Measurements from ENCODE around the gene SOX14.

The SOX14 gene

DNA sequence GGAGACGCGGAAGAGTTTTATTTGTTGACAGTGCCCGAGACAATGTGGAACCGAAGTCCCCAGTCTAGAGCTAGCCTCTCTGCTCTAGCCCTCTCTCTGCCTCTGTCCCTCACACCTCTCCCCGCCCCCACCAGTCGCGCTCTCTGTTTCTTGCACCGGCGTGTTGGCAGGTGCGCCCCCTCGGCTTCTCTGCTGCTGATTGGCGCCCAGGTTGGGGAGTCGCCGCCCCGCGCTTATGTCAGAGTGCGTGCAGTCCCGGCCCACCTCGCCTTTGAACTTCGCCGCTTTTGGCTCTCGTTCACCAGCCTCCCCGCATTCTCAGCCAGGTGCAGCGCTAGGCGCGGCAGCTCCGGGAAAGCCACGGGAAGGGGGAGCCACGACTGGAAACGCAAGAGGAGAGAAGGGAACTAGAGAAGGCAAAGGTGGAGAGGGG, at the start of gene SOX14:
Gene SOX14, plus strand, starts transcription at position 315 of the 433 bp plus-strand sequence. CDS start 470 bp downstream, outside the sequence.
- DNase-seq (ENCODE audit: low spot score), result peak; percentile 79

- DNase-seq (ENCODE audit: low spot score), result no peak
These were observed 49.6 kb upstream of the SOX14 start for GRCh38 chr3:137714551-137714950.

GRCh38 chr3:137724240-137724639, 39.9 kb upstream of the SOX14 start:
- no peak for DNase-seq (ENCODE audit: low spot score)

DNA sequence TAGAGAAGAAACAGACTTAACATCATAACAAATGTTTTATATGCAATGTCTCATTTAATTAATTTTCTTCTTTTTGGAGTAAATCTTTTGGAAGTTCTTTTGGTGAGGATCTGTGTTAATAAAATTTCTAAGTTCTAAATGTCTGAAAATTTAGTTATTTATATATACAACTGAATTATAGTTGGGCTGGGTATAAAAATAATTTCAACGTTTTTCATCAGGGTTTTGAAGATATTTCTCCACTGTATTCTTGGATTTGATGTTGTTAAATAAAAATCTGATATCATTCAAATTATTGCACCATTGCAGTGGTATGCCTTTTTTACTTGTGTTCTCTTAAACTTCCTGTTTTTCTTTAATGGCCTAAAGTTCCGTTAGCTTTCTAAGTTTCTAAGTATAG, 26.9 kb upstream of the SOX14 start:
- no peak for DNase-seq (ENCODE audit: low spot score)

DNA sequence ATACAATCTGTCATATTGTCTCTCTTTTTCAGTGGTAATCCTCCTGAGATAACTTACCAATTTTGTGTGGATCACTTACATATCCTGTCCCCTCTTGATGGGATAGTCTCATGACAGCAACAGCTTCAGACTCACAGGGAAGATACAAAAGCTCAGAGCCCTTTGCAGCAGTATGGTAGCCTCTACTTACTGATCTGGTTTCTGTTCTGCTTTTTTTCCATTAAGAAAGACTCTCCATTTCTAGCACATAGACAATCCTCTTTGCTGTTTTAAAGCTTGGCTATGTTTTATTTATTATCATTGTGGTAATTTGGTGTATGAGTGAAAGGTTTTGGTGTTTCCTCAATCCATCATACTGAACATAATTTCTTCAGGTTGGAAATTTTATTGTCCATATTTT, 25.4 kb upstream of the SOX14 start:
- no peak for DNase-seq (ENCODE audit: low spot score)

DNA sequence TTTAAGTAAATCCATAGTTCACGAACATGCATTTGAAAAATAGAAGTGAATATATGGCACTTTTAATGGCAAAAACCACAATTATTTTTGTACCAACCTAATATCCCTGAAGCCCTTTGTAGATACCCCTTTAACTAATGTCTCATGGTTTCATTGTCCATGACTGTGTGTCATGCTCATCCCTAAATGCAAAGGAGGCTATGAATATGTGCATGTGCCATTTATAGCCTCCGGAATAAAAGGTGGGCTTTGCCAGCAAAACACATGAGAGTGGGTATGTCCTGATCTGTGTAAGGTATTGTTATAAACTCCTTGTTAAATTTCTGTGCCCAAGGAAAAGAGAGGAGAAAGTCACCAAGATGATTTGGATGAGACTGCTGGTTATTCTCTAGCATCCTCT, 20.5 kb upstream of the SOX14 start:
- DNase-seq (ENCODE audit: low spot score), result no peak

GRCh38 chr3:137746808-137747207, 17.3 kb upstream of the SOX14 start:
- DNase-seq (ENCODE audit: low spot score), result no peak

DNA sequence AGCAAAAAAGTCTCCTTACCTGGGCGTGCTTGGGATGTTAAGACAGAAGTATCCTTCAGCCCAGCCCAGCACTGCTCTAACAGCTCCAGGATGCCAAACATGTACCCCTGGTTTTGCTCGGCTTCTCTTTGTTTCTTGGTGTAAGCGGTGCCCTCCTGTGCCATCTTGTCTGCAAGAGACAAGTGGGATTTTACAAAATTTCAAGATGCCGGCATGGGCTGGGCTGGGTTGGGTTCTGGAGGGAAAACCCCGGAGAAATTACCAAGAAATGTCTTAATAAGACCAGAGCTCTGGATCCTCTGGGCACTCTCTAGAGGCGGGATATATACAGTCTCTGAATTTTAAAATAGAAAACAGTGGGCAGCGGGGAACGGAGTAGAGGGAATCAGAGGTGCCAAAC, 4.6 kb upstream of the SOX14 start:
- DNase-seq (ENCODE audit: low spot score), result no peak

DNA sequence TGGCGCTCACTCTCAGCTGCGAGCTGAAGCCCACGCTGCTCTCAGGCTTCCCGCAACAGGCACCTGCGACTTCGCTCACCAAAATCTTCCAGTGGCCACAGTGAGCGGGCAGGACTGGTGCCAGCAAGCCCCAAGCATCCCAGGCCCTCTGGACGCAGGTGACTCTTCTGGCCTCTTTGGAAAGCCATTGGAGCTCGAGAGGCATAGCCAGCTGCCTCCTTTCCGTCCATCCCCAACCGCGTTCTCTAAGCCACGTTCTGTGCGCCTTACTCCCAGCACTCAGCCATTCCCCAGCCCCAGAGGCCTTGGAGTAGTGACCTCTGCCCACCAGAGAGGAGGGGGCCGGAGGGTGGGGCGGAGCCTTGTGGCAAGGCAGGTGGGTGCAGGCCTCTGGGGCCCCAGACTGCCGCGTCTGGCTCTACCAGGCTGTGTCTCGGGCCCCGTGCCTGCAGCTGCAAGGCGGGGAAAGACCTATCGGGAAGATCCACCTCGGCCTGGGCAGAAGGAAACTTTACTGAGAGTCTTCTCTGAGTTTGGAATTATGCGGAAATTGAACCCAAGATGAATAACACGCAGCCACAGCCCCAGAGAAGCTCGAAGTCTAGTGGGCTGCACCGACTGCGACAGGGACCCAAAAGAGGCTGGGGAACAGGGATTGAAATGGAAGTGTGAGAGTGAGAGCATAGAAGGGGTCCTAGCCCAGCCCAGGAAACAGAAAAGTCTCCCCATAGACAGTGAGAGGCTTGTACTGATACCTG, 3.6 kb upstream of the SOX14 start:
- DNase-seq (ENCODE audit: low spot score), result no peak

DNA sequence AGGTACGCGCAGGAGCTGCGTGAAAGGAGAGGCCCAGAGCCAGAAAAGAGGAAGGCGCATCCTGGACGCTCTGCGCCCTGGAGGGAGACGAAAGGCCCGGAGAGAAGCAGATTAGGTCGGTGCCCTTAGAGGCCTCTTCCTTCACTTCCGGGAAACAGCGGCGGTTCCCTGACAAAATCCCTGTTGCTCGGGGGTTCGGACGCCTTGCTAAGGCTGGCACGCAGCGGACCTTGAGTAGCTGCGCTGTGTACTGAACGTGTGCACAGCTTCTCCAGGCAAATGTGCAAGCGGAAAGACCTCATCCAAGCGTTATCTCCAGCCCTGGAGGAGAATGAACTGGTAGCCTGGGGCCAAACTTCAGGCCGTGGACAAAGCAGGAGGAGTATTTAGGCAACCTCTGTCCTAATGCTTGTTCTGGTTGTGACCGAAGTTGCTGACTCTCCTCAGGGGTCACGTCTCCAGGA, 3.0 kb upstream of the SOX14 start:
- no peak for DNase-seq (ENCODE audit: low spot score)

DNA sequence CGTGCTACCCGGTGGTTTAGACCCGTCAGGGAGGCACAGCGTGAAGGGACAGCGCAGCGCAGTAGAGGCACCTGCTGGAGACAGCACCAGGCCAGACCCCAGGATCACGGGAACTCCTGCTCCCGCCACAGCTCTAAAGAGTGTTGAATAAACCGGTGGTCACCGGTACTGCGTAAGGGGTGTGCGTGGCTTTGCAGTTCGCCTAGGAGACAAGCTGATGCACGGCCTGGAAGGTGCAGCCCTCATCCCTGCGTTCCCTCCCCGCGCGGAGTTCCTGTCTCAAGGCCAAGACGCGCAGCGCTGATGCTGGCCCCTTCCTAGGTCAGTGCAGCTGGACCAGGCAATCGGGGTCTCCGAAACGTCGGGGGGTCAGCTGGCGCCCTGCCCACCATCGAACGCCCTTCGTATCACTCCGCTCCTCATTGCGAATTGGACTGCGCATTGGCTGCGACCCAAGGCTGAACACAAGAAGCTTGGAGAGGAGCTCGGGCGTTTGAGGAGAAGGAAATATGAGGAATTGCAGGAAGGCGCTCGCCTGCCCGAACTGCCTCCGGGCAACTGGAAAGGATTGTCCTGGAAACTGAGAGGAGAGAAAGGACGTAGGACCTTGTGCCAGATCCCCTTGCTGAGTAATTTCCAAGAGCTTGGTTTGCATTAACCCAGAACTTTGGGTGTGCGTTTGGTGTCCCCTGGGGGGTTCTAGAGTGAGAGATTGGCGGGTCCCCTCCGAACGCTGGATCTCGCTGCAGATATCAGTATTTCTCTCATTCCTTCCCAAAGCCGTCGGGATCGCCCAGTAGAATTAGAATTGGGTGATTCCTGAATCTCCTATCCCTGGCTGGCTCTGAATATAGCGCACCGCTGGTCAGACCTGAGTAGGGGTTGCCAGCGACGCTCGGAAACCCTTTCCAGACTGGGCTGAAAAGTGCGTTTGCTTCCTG, 2.3 kb upstream of the SOX14 start:
- DNase-seq (ENCODE audit: low spot score), result no peak

DNA sequence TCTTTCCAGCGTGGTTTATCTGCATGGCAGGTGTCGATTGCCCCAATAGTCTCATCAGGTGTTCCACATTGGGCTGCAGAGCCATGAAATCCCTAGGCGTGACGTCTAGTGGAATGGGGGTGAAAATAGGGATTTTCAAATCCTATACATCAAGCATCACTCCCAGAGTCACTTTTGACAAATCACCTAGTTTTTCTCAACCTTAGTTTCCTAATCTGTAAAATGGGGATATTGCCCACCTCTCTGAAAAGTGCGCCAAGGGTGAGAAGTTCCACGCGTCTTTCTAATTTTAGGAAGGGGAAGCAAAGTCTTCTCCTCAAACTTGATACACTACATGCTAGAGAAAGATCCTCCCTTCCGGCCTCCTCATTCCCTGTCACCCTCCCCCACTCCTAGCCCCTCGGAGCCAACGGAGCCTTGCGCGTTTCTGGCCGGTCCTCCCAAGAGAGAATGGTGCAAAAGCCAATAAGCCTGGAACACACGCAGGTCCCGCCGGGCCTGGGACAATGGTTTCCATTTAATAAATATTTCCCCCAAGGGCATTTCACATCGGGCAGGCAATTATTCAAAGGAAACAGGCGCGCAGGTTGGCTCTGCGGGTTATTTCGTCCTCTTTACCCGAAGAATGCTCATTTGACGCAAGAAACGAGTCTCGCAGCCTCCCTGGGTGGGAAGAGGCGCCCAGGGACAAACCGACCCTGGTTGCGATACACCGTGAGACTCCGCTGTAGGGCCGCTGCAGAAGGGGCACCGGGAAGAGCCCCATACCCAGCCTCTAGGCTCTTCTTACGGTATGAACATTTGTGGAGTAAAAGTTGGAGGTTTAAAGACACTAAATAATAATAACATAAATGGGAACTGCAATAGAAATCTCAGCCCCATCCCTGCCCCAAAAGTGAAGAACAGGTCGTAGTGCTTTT, 1.2 kb upstream of the SOX14 start:
- DNase-seq (ENCODE audit: low spot score), result no peak

GRCh38 chr3:137763594-137763938, 549 bp upstream of the SOX14 start:
- no peak for DNase-seq (ENCODE audit: low spot score)

- no peak for DNase-seq (ENCODE audit: low spot score)
These were observed 621 bp downstream of the SOX14 start for GRCh38 chr3:137764563-137765309.

DNA sequence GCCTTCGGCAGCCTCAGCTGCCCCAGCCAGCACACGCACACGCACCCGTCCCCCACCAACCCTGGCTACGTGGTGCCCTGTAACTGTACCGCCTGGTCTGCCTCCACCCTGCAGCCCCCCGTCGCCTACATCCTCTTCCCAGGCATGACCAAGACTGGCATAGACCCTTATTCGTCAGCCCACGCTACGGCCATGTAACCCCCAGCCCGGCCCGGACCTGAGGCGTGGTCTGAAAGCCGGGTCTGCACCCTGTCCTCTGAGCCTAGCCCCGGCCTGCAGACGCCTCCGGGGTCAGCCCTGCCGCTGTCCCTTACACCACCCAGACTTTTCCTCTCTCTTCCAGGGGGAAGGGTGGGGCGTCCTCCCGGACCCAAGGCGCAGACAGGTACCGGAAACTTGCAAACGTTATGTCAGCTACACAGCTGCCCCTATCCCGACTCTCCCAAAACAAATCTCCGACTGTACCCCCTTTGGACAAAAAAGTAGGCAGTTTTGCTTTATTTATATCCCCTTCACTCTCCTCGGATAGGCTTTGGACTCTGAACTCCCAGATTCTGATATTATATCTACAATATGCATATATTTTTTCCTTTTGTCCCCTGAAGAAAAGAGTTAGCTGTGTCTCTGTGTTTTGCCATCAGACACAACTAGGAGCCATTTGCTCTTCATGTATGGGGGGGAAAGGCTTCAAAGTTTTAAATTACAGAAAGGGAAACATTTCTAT, 1.4 kb downstream of the SOX14 start:
- DNase-seq (ENCODE audit: low spot score), result no peak

DNA sequence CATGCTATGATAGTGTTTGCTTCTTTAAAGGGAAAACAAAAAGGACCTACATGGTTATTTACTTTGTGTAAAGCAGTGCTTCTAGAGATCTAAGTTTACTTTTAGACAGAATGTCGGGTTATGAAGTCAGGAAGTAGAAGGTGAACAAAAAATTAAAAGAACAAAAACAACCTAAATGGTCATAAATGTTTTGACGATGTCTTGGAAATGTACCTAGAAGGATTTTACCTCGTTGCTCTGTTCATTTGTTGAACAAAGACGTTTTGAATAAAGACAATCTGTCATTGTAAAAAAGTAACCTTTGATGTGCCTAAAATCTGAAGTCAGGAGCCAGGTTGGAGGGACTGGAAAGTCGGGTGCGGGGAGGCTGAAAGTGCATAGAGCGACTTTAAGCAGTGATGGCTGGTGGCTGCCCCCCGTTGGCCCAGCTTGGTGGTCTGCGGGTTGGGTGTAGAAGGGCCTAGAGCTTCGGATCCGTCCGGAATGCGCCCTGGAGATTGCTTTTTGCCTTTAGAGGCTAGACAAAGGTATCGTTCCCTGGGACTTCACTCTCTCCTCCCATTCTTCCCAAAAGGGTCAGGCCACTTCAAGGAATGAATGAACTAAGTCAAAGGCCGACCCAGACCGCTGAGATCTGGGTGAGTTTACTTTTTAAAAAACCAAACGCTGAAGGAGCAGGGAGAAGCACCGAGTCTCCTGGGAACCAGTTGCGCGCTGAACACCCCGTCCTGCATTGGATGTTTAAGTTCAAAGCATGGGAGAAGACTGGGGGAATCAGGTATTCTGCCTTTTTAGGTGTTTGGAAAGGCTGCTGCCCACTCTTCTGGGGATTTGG, 2.1 kb downstream of the SOX14 start:
- DNase-seq (ENCODE audit: low spot score), result no peak

DNA sequence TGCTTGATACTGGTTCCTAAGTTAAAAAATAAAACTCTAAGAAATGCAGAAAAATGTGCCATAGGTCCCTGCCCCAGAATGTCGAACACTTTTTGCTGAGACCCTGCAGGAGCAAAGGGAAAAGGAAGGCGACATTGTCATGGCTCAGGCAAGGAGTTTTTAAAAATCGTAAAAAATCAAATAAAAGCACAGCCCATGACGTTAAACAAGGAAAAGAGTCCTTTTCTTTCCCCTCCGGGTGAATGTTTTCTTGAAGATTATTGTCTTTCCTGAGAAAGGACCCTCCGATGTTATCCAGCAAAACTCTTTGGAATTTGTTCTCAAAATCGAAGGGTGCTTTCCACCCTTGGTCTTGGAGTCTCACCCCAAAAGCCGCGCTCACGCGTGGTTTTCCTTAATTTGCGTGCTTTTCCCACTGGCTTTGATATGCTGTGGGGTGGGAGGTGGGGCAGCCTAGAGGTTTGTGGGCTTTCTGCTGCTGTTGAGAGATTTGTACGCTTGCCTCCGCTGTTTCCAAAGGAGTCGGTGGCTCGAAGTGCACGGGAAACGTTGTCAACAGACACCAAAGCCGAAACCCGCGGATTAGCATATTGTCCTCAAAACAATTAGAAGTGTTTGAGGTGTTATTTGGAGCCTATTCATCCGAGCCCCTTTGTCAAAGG, 2.9 kb downstream of the SOX14 start:
- no peak for DNase-seq (ENCODE audit: low spot score)

DNA sequence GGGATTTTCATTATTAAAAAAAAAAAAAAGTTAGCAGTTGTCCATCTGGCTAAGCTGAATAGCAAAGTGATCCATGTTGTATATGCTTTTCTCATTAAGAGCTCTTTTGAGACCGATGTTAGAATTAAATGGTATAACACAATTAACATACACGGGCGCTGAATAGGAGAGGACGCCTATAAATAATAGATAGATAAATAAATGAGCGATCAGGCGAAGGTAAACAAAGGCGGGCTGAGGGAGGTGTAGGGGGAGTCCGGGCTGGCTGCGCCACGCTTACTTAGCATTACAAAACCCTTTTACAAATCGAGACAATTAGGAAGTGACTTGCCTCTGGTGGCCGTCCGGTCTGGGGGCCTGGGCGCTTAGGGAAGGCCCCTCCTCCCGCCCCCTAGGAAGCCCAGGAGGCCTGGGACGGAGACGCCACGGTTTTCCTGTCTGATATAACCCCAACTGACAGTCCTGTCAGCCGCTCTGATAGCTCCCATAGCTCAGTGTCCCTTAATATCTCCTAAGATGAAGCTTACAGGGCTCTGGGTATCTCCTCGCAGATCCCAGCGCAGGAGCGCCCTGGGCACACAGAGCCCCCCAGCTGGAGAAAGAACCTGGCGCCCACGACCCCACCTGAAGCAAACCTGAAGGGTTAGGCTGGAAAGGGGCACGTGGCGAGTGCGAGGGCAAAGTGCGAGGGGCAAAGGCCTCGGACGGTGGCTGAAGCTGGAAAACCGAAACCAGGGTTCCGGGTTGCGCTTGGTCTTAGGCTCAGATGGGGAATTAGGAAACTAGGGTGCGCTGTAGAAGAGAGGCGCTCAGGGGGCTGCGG, 3.6 kb downstream of the SOX14 start:
- DNase-seq (ENCODE audit: low spot score), result no peak

All from LoVo (cell line).